SK-N-SH treated with all-trans-retinoic acid at 6 μM for 48 hours (cell line): Measurements from ENCODE around the gene PTPRG.

Source experiments
- ARNTL ChIP-seq: fragments of 450-650 bp; formaldehyde crosslinking; IDR thresholded peaks from 2 replicates; pipeline ENCODE4 v1.5.0; 2020; ENCODE audit warnings: low read depth, mild to moderate bottlenecking, moderate library complexity, borderline replicate concordance
- CSRNP3 ChIP-seq: fragments of 250-450 bp; sonication (Bioruptor Pico); IDR thresholded peaks from 2 replicates; pipeline ENCODE4 v1.5.1; 2021; ENCODE audit warnings: mild to moderate bottlenecking, moderate library complexity
- GLIS3 ChIP-seq: fragments of 250-450 bp; sonication (Bioruptor Pico); IDR thresholded peaks from 2 replicates; pipeline ENCODE4 v1.5.0; 2020; ENCODE audit warnings: mild to moderate bottlenecking, moderate library complexity
- ISL1 ChIP-seq: fragments of 250-450 bp; sonication (Bioruptor Pico); IDR thresholded peaks from 2 replicates; pipeline ENCODE4 v2.1.2; 2022; ENCODE audit warnings: mild to moderate bottlenecking, moderate library complexity
- ZNF70 ChIP-seq: fragments of 450-650 bp; formaldehyde crosslinking; IDR thresholded peaks from 2 replicates; pipeline ENCODE4 v1.5.0; 2020; ENCODE audit warnings: mild to moderate bottlenecking, moderate library complexity

GRCh38 chr3:61912158-61912557 lies 350.8 kb downstream of the PTPRG start:
- TF ChIP-seq ISL1 (CRISPR knock-in tag) (no peak), ZNF70 (CRISPR knock-in tag) (no peak), ARNTL (no peak), CSRNP3 (CRISPR knock-in tag) (no peak), GLIS3 (CRISPR knock-in tag) (no peak)
